Measurements from ENCODE around the gene UQCRQ.

UQCRQ gene

DNA sequence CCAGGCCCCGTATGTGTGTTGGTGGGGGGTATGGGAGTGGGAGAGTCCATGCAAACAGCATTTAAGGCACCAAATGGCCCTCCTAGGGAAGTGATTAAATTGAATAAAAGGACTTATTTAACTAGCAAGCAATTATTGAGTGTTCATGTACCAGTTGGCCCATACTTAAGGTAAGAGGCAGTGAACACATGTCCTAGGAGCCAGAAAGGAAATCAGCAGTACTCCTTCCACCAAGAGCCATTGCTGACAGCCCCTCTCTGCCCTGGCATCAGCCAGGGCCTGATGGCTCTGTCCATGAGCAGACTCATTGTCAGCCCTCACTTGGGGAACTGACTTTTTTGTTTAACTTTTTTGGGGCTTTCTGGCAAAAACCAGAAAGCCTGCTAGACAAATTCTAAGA lies 25.5 kb upstream of the UQCRQ start:
- TF ChIP-seq, protein P1, sequence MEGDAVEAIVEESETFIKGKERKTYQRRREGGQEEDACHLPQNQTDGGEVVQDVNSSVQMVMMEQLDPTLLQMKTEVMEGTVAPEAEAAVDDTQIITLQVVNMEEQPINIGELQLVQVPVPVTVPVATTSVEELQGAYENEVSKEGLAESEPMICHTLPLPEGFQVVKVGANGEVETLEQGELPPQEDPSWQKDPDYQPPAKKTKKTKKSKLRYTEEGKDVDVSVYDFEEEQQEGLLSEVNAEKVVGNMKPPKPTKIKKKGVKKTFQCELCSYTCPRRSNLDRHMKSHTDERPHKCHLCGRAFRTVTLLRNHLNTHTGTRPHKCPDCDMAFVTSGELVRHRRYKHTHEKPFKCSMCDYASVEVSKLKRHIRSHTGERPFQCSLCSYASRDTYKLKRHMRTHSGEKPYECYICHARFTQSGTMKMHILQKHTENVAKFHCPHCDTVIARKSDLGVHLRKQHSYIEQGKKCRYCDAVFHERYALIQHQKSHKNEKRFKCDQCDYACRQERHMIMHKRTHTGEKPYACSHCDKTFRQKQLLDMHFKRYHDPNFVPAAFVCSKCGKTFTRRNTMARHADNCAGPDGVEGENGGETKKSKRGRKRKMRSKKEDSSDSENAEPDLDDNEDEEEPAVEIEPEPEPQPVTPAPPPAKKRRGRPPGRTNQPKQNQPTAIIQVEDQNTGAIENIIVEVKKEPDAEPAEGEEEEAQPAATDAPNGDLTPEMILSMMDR (IDR thresholded peaks at IDR 0.05; ENCODE audit: low read depth, low read length, missing control alignments) = no peak
- no peak for DNase-seq (ENCODE audit: extremely low read depth, low read depth)
- no peak overlapping the region for H3K4me3 ChIP-seq (replicated peaks; ENCODE audit: low read depth, low read length)

DNA sequence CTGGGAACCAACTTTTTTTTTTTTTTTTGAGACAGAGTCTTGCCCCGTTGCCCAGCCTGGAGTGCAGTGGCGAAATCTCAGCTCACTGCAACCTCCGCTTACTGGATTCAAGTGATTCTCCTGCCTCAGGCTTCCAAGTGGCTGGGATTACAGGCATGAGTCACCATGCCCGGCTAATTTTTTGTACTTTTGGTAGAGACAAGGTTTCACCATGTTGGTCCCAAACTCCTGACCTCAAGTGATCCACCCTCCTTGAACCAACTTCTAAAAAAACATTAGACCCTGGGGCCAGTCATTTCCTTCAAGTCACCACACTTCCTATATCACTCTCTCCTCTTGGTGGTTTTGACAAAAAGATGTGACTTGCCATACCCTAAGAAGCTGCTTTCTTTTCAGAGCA lies 25.1 kb upstream of the UQCRQ start:
- H3K4me3 ChIP-seq (replicated peaks; ENCODE audit: low read depth, low read length) = no peak overlapping the region
- TF ChIP-seq, protein P1 (IDR thresholded peaks at IDR 0.05; ENCODE audit: low read depth, low read length, missing control alignments) = no peak
- DNase-seq (ENCODE audit: extremely low read depth, low read depth) = no peak

DNA sequence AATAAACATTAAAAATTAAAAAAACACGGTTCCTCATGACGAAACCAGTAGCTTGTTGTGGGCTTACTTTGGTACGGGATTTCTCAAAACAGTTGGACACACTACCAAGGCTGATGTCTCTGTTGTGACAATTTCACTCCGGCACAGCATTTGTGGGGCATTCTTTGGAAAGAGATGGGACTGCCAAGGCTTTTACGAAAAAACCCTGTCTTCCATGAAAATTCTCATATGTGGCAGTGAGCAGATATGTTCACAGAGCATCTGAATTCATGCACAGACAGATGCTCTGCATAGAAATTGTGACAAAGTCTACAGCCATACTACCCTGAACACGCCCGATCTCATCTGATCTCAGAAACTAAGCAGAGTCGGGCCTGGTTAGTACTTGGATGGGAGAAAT lies 18.2 kb upstream of the UQCRQ start:
- no peak overlapping the region for H3K4me3 ChIP-seq (replicated peaks; ENCODE audit: low read depth, low read length)
- DNase-seq (ENCODE audit: extremely low read depth, low read depth) = no peak
- TF ChIP-seq, protein P1 (IDR thresholded peaks at IDR 0.05; ENCODE audit: low read depth, low read length, missing control alignments) = no peak

DNA sequence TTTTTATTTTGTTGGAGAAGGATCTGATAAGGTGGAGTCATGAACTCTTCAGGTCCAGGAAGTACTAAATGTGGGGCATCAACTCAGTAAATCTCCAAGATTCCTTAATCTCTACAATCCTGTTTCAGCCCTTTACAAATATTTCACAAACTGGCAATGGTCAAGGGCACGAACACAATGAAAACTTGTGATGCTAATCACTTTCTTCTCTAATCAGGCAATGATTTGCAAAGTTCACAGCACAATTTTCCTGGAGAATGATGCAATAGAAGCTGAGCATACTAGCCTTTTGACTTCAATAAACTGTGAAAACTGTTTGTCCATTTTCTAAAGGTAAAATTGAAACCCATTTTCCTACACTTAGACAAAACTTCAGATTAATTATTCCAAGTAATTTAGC lies 17.1 kb upstream of the UQCRQ start:
- TF ChIP-seq, protein P1 (IDR thresholded peaks at IDR 0.05; ENCODE audit: low read depth, low read length, missing control alignments) = no peak
- no peak overlapping the region for H3K4me3 ChIP-seq (replicated peaks; ENCODE audit: low read depth, low read length)
- no peak for DNase-seq (ENCODE audit: extremely low read depth, low read depth)

DNA sequence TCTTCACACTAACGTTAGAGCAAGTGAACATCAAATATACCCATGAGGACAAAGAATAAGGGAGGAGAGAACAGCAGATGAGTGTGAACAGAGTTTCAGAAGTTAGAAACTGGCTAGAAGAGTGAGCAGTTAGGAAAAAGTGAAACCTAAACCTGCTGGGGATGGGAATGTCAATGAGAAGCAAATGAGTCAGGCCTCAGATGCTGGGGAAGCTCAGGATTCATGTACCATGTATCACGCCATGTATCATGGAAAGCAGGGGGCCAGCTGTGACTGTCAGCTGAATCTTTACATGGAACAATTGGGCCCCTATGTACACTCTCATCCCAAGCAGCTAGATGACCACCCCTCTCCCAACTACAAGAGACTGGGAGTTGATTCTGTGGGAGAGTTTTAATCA lies 16.4 kb upstream of the UQCRQ start:
- H3K4me3 ChIP-seq (replicated peaks; ENCODE audit: low read depth, low read length) = no peak overlapping the region
- TF ChIP-seq, protein P1 (IDR thresholded peaks at IDR 0.05; ENCODE audit: low read depth, low read length, missing control alignments) = no peak
- DNase-seq (ENCODE audit: extremely low read depth, low read depth) = no peak

DNA sequence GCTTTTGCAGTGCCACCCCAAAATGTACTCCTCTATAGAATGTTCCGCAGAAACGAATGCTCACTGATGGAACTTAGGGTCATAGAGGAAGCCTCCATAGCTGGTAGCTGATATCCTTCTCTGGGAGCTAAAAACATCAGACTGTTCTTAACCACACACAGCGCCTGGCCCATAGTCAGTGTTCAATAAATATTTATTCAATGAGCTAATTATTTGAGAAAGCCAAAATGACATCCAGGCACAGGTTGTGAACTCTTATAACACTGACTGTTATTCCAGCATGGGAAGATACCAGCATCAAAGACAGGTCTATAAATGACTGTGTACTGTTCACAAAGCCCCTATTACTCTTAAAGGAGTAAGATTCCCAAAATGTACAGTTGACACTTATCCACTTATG lies 13.1 kb upstream of the UQCRQ start:
- no peak overlapping the region for H3K4me3 ChIP-seq (replicated peaks; ENCODE audit: low read depth, low read length)
- no peak for DNase-seq (ENCODE audit: extremely low read depth, low read depth)
- TF ChIP-seq, protein P1 (IDR thresholded peaks at IDR 0.05; ENCODE audit: low read depth, low read length, missing control alignments) = no peak

DNA sequence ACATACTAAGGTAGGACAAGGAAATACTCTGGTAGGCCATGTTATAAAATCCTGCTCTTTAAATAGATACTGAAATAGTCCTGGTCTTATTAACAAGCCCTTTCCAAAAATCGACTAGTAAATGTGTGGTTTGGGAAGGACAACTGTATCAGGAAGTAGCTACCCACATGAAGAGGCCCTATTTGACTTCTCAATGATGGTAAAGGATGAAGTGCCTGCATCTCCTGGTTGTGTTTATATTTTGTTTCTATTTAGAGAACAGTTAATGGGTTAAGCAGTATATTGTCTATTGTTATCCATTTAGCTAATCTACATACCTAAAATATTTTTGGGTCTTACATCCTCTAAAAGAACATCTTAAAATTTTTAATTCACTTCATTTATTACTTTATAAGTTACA lies 12.7 kb upstream of the UQCRQ start:
- TF ChIP-seq, protein P1 (IDR thresholded peaks at IDR 0.05; ENCODE audit: low read depth, low read length, missing control alignments) = no peak
- H3K4me3 ChIP-seq (replicated peaks; ENCODE audit: low read depth, low read length) = no peak overlapping the region
- no peak for DNase-seq (ENCODE audit: extremely low read depth, low read depth)

All from HFF-Myc (cell line).